ENCODE results near the gene ING5.

- TF ChIP-seq, protein P1, sequence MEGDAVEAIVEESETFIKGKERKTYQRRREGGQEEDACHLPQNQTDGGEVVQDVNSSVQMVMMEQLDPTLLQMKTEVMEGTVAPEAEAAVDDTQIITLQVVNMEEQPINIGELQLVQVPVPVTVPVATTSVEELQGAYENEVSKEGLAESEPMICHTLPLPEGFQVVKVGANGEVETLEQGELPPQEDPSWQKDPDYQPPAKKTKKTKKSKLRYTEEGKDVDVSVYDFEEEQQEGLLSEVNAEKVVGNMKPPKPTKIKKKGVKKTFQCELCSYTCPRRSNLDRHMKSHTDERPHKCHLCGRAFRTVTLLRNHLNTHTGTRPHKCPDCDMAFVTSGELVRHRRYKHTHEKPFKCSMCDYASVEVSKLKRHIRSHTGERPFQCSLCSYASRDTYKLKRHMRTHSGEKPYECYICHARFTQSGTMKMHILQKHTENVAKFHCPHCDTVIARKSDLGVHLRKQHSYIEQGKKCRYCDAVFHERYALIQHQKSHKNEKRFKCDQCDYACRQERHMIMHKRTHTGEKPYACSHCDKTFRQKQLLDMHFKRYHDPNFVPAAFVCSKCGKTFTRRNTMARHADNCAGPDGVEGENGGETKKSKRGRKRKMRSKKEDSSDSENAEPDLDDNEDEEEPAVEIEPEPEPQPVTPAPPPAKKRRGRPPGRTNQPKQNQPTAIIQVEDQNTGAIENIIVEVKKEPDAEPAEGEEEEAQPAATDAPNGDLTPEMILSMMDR (conservative IDR thresholded peaks at IDR 0.05; ENCODE audit: low read length): no peak
- TF ChIP-seq EZH2phosphoT487 (IDR thresholded peaks at IDR 0.05; ENCODE audit: borderline replicate concordance, low read depth, low read length): no peak
Observed at GRCh38 chr2:241736111-241736510, 34.3 kb downstream of the ING5 start.

Data from OCI-LY7 (cell line).